Measurements from ENCODE around the gene CACUL1. TPM values are rescaled to one million over a fixed set of nuclear protein-coding genes. Genes with fewer than 3 reads are reported as not detected.

Gene CACUL1
- total RNA-seq, 1 experiment from 2014 or later: 62.5 TPM

DNA sequence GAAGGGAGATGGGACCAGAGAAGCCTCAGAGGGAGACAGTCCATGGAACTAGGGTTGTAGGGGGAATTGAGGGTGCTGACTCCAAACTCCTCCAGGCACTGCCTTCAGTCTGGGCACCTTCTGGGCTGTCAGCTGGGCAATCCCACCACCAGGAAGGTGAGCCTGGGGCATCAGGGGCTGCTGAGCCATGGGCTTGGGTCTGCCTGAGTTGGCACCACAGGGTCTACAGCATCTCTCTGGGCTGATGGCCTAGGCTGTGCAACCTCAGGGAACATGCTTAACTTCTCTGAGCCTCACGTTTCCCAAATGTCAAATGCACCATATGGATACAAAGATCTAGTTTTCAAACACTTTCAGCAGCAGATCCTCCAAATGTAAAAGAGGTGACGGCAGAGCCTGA, 112.5 kb downstream of the CACUL1 start:
- no peaks in the 10 kb centered on the region for H3K36me3 ChIP-seq (ENCODE audit: low read depth)
- TF ChIP-seq EZH2 (IDR thresholded peaks at IDR 0.05; ENCODE audit: low read depth): no peak
- TF ChIP-seq, protein P1, sequence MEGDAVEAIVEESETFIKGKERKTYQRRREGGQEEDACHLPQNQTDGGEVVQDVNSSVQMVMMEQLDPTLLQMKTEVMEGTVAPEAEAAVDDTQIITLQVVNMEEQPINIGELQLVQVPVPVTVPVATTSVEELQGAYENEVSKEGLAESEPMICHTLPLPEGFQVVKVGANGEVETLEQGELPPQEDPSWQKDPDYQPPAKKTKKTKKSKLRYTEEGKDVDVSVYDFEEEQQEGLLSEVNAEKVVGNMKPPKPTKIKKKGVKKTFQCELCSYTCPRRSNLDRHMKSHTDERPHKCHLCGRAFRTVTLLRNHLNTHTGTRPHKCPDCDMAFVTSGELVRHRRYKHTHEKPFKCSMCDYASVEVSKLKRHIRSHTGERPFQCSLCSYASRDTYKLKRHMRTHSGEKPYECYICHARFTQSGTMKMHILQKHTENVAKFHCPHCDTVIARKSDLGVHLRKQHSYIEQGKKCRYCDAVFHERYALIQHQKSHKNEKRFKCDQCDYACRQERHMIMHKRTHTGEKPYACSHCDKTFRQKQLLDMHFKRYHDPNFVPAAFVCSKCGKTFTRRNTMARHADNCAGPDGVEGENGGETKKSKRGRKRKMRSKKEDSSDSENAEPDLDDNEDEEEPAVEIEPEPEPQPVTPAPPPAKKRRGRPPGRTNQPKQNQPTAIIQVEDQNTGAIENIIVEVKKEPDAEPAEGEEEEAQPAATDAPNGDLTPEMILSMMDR (conservative IDR thresholded peaks at IDR 0.05): no peak
- no peaks in the 10 kb centered on the region for H3K9me2 ChIP-seq (ENCODE audit: insufficient read depth)
- no TSS peak for BruUV-seq (replicated peaks)
- no peaks in the 10 kb centered on the region for H4K20me1 ChIP-seq (ENCODE audit: insufficient read depth)
- no peak overlapping the region for H3K27ac ChIP-seq
- H3K27me3 ChIP-seq (ENCODE audit: insufficient read depth, low read depth): peaks cover 45% of the 10 kb centered on the region
- intact Hi-C loops (cut with micrococcal nuclease; ENCODE audit: unreplicated experiment): no loop called here
- no peaks in the 10 kb centered on the region for H3K79me2 ChIP-seq (ENCODE audit: low read depth)
- H3K4me2 ChIP-seq: no peak overlapping the region
- DNase-seq: no peak
- no peak overlapping the region for H3K4me3 ChIP-seq
- H3F3A ChIP-seq (ENCODE audit: insufficient read depth, low read depth): no peaks in the 10 kb centered on the region
- ChIA-PET POLR2A (ENCODE audit: unreplicated experiment) (no interaction called here), CTCF (no interaction called here)
- H3K9me3 ChIP-seq (ENCODE audit: insufficient read depth, low read depth): no peaks in the 10 kb centered on the region
- no peak overlapping the region for H2AFZ ChIP-seq
- H3K4me1 ChIP-seq (replicated peaks; ENCODE audit: insufficient read depth): no peaks in the 10 kb centered on the region

DNA sequence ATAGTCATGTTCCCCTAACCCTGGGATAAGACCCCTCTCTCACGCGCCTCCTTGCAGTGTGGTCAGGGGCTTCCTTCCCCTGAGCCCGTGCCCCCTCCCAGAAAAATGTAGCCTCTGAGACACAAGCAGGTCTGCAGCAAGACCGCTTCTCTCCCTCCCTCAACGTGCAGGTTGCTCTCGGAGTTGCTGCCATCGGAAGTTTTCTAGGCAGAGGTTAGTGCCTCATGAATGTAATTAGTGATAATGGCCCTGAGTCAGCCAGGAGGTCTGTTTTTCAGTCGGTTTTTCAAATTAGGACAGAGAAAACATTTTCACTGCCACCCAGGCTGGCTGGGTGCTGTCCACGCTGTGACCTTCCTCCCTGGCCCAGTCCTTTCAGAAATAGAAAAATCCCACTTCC, 116.1 kb downstream of the CACUL1 start:
- H3F3A ChIP-seq (ENCODE audit: insufficient read depth, low read depth): no peaks in the 10 kb centered on the region
- CTCF ChIA-PET: no interaction called here
- H3K4me1 ChIP-seq (replicated peaks; ENCODE audit: insufficient read depth): no peaks in the 10 kb centered on the region
- no peak overlapping the region for H3K4me2 ChIP-seq
- H3K9me2 ChIP-seq (ENCODE audit: insufficient read depth): no peaks in the 10 kb centered on the region
- H4K20me1 ChIP-seq (ENCODE audit: insufficient read depth): no peaks in the 10 kb centered on the region
- H3K36me3 ChIP-seq (ENCODE audit: low read depth): no peaks in the 10 kb centered on the region
- H3K79me2 ChIP-seq (ENCODE audit: low read depth): no peaks in the 10 kb centered on the region
- intact Hi-C loops (cut with micrococcal nuclease; ENCODE audit: unreplicated experiment): no loop called here
- no peaks in the 10 kb centered on the region for H3K9me3 ChIP-seq (ENCODE audit: insufficient read depth, low read depth)
- no peak for DNase-seq
- H2AFZ ChIP-seq: no peak overlapping the region
- peaks cover 37% of the 10 kb centered on the region for H3K27me3 ChIP-seq (ENCODE audit: insufficient read depth, low read depth)
- POLR2A ChIA-PET (ENCODE audit: unreplicated experiment): no interaction called here
- TF ChIP-seq, protein P1 (conservative IDR thresholded peaks at IDR 0.05): no peak
- H3K4me3 ChIP-seq: no peak overlapping the region
- no TSS peak for BruUV-seq (replicated peaks)
- no peak overlapping the region for H3K27ac ChIP-seq

DNA sequence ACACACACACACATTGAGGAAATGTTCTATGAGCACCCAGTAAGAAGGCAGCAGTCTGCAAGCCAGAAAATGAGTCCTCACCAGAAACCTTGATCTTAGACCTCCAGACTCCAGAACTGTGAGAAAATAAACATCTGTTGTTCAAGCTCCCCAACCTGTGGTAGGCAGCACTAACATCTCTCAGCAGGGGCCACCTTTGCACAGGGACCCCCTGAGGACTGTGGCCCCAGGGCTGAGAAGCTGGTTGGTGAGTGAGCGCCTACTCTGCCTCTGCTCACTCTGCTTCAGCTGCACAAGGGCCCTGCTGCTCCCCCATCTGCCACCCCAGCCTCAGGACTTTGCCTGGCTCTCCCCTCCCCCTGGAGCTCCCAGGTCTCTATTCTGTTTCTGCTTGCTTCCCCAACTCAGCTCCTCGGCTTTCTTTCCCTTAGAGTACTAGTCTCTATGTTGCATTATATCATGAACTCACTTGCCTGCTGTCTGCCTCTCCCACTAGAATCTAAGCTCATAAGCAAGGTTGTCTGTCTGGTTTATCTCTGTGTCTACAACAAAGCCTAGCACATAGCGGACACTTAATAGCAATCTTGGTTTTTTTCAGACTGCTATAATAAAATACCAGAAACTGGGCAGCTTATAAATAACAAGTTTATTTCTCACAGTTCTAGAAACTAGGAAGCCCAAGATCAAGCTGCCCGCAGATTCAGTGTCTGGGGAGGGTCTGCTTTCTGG, 118.9 kb downstream of the CACUL1 start:
- intact Hi-C loops (cut with micrococcal nuclease; ENCODE audit: unreplicated experiment): no loop called here
- no peak overlapping the region for H3K4me2 ChIP-seq
- no peak overlapping the region for H3K27ac ChIP-seq
- H3K79me2 ChIP-seq (ENCODE audit: low read depth): no peaks in the 10 kb centered on the region
- TF ChIP-seq, protein P1 (conservative IDR thresholded peaks at IDR 0.05): no peak
- TF ChIP-seq EZH2 (IDR thresholded peaks at IDR 0.05; ENCODE audit: low read depth): no peak
- no peaks in the 10 kb centered on the region for H4K20me1 ChIP-seq (ENCODE audit: insufficient read depth)
- no peaks in the 10 kb centered on the region for H3K36me3 ChIP-seq (ENCODE audit: low read depth)
- no peaks in the 10 kb centered on the region for H3K9me3 ChIP-seq (ENCODE audit: insufficient read depth, low read depth)
- BruUV-seq (replicated peaks): no TSS peak
- ChIA-PET POLR2A (ENCODE audit: unreplicated experiment) (no interaction called here), CTCF (no interaction called here)
- no peaks in the 10 kb centered on the region for H3K4me1 ChIP-seq (replicated peaks; ENCODE audit: insufficient read depth)
- no peak overlapping the region for H3K4me3 ChIP-seq
- no peak overlapping the region for H2AFZ ChIP-seq
- peaks cover 23% of the 10 kb centered on the region for H3K27me3 ChIP-seq (ENCODE audit: insufficient read depth, low read depth)
- H3F3A ChIP-seq (ENCODE audit: insufficient read depth, low read depth): no peaks in the 10 kb centered on the region
- DNase-seq: no peak
- H3K9me2 ChIP-seq (ENCODE audit: insufficient read depth): no peaks in the 10 kb centered on the region

All from PC-9 (cell line).